LNCaP clone FGC (cell line): Measurements from ENCODE around the gene PROX2.

Experiments
- DNase-seq: peaks from one replicate; pipeline ENCODE4 v3.0.0-alpha.2; 2011; ENCODE audit warnings: low read depth
- H3K4me3 ChIP-seq: 2 replicates; pipeline ENCODE4 v1.5.1; 2011; ENCODE audit warnings: mild to moderate bottlenecking, low read depth, low read length, control low read depth
- TF ChIP-seq, protein P1 (sequence below): IDR thresholded peaks from 2 replicates; pipeline ENCODE4 v1.5.1; 2012; ENCODE audit warnings: mild to moderate bottlenecking; ENCODE audit not compliant: control insufficient read depth, insufficient read depth; ENCODE audit errors: extremely low read depth

PROX2 gene

DNA sequence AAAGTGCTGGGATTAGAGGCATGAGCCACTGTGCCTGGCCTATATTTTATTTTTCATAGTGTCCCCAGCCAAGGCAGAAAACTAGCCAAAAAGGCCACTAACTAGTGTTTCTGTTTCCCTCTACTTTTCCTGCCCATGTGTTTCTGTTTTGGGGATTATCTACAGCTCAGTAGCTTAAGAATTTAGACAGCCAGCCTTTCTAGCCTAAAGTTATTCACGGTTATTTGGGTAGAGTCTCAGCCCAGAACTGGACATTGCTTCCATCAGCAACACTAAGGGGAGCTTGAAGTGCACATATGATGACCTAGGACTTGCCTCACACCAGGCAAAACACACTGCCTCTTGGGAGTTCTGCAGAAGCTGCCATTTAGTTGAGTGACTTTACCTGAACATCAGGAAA is 17.9 kb downstream of the PROX2 start:
- TF ChIP-seq, protein P1, sequence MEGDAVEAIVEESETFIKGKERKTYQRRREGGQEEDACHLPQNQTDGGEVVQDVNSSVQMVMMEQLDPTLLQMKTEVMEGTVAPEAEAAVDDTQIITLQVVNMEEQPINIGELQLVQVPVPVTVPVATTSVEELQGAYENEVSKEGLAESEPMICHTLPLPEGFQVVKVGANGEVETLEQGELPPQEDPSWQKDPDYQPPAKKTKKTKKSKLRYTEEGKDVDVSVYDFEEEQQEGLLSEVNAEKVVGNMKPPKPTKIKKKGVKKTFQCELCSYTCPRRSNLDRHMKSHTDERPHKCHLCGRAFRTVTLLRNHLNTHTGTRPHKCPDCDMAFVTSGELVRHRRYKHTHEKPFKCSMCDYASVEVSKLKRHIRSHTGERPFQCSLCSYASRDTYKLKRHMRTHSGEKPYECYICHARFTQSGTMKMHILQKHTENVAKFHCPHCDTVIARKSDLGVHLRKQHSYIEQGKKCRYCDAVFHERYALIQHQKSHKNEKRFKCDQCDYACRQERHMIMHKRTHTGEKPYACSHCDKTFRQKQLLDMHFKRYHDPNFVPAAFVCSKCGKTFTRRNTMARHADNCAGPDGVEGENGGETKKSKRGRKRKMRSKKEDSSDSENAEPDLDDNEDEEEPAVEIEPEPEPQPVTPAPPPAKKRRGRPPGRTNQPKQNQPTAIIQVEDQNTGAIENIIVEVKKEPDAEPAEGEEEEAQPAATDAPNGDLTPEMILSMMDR = no peak
- no peak overlapping the region for H3K4me3 ChIP-seq
- DNase-seq = no peak

DNA sequence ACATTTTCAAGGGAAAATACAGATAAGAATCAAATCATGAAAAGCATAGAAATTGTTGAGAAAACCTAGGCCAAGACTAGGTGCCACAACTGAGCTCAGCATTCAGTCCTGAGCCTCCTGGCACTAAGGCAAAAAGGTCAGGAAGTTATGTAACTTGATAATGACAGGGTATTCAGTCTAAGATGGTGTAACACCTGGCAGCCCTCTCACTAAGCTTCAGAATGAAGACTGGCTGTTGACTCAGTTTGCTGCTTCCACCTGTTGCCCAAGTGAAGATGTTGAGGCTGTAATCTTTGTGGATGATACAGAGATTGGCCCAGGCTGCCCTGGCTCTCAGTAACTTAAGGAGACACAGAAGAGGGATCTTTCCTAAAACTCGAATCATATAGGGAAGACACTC is 19.6 kb downstream of the PROX2 start:
- DNase-seq = no peak
- no peak overlapping the region for H3K4me3 ChIP-seq

DNA sequence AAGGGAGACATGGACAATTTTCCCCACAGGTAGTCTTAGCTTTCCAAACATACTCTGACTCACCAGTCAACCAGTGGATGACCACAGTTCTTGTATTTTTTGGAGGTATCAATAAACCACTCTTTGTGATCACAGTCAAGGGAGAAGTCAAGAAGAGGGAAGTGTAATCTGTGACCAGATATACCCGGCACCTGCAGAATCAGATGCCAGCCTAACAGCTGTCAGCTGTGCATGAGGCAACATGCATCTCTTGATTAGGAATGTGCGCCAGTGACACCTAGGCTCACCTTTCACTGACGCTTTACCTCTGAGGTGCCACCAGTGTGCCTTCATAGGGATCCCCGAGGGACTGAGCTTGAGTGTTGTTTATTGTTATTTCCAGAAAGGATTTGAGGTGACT is 20.0 kb downstream of the PROX2 start:
- no peak for DNase-seq
- TF ChIP-seq, protein P1 = no peak
- no peak overlapping the region for H3K4me3 ChIP-seq

More for the DNA sequence above, 19.6 kb downstream of the PROX2 start:
- TF ChIP-seq, protein P1 = no peak

- H3K4me3 ChIP-seq = no peak overlapping the region
- DNase-seq = no peak
- TF ChIP-seq, protein P1 = no peak
Measured at GRCh38 chr14:74855021-74855420, 20.9 kb downstream of the PROX2 start.

- TF ChIP-seq, protein P1 = no peak
- H3K4me3 ChIP-seq = no peak overlapping the region
- DNase-seq = no peak
Measured at GRCh38 chr14:74853581-74853980, 22.4 kb downstream of the PROX2 start.

DNA sequence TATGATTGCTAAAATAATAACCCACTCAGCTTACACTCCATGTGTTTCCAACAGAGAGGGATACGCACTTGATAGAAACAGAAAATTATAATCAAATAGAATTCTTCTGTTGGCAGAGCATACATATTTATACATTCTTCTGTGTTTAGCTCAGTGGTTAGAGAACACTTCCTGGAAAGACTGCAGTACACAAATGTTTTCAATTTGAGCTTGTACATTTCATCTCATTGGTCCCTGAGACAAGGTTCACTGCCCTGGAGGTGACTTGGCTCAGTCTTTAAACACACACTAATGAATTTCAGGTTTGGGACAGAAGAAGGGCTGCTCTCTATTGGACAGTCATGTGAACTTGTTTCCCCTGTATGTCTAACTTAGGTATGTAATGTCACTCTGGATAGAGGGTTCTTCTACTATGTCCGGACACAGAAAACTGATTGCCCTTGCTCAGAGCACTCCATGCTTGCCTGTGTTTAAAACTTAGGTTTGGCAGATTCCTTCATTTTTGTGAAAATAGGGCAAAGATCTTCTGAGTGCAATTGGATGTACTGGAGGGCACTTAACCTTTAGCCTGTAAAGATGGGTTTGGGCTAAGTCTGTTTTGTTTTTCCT is 22.9 kb downstream of the PROX2 start:
- DNase-seq = peak; percentile 52
- TF ChIP-seq, protein P1 = no peak
- no peak overlapping the region for H3K4me3 ChIP-seq

GRCh38 chr14:74848768-74849167 is 27.2 kb downstream of the PROX2 start:
- DNase-seq = no peak
- no peak overlapping the region for H3K4me3 ChIP-seq
- TF ChIP-seq, protein P1 = no peak
